HEK293 (cell line): ENCODE results near the gene CXXC5.

Experiments
- CTCF ChIA-PET: fragments of 350-600 bp; formaldehyde crosslinking; extraction: SDS; loops from one replicate; lab custom pipeline; 2021; ENCODE audit warnings: antibody characterized with exemption; lab: Yijun Ruan, JAX
- POLR2A ChIA-PET: fragments of 300-600 bp; formaldehyde crosslinking; extraction: SDS; loops from one replicate; lab custom pipeline; 2020; ENCODE audit warnings: antibody characterized with exemption, inconsistent platforms; lab: Yijun Ruan, JAX
- H3K27ac ChIP-seq: fragments of 200-500 bp; sonication (Bioruptor generic); 2 replicates; pipeline ENCODE4 v1.5.1; 2014; ENCODE audit warnings: low read depth, low read length, control low read depth, inconsistent platforms; ENCODE audit errors: extremely low read depth
- H3K36me3 ChIP-seq, 2 experiments: fragments of 200-500 bp in 1 of 2; sonication (Bioruptor generic) in 1 of 2; 1 replicate in 1 of 2; 2 replicates in 1 of 2; pipeline ENCODE4 v1.5.1; 2014 to 2017; ENCODE audit warnings: inconsistent platforms in 2 of 2, low read length in 2 of 2; ENCODE audit not compliant: control insufficient read depth in 2 of 2, insufficient read depth in 1 of 2
- H3K4me1 ChIP-seq: fragments of 200-500 bp; sonication (Bioruptor generic); 2 replicates; pipeline ENCODE4 v1.5.1; 2014; ENCODE audit warnings: mild to moderate bottlenecking, low read length, inconsistent platforms; ENCODE audit not compliant: control insufficient read depth, insufficient read depth
- H3K4me3 ChIP-seq: 2 replicates; pipeline ENCODE4 v1.5.1; 2011; ENCODE audit warnings: low read depth, mild to moderate bottlenecking, control low read depth, low read length, moderate library complexity
- H3K9me3 ChIP-seq: fragments of 200-500 bp; sonication (Bioruptor generic); 2 replicates; pipeline ENCODE4 v1.5.1; 2014; ENCODE audit warnings: low read depth, low read length, inconsistent platforms; ENCODE audit not compliant: control insufficient read depth, insufficient read depth
- GLI2 ChIP-seq: fragments of 450-650 bp; formaldehyde crosslinking; IDR thresholded peaks from 2 replicates; pipeline ENCODE4; 2017; ENCODE audit warnings: missing biosample characterization, missing genetic modification characterization, low read depth, borderline replicate concordance
- HOXD13 ChIP-seq: sonication (generic); formaldehyde crosslinking; IDR thresholded peaks from 2 replicates; pipeline ENCODE4 v1.8.0; 2022; ENCODE audit warnings: missing genetic modification reagents, borderline replicate concordance
- IKZF3 ChIP-seq: fragments of 450-650 bp; IDR thresholded peaks from 2 replicates; pipeline ENCODE4 v1.5.0; 2018; ENCODE audit warnings: missing biosample characterization, mild to moderate bottlenecking, missing genetic modification characterization, moderate library complexity
- KLF7 ChIP-seq: fragments of 450-650 bp; formaldehyde crosslinking; IDR thresholded peaks from 2 replicates; pipeline ENCODE4 v1.5.1; 2016; ENCODE audit warnings: missing biosample characterization, missing genetic modification characterization, borderline replicate concordance
- KLF9 ChIP-seq: fragments of 450-650 bp; formaldehyde crosslinking; IDR thresholded peaks from 2 replicates; pipeline ENCODE4 v1.5.1; 2016; ENCODE audit warnings: missing biosample characterization, missing genetic modification characterization, low read depth
- MEIS1 ChIP-seq: sonication (generic); formaldehyde crosslinking; IDR thresholded peaks from 2 replicates; pipeline ENCODE4 v1.8.1; 2022; ENCODE audit warnings: missing genetic modification reagents, mild to moderate bottlenecking, borderline replicate concordance
- PRDM1 ChIP-seq: fragments of 450-650 bp; formaldehyde crosslinking; IDR thresholded peaks from 2 replicates; pipeline ENCODE4; 2016; ENCODE audit warnings: missing biosample characterization, missing genetic modification characterization
- YY2 ChIP-seq: fragments of 450-650 bp; formaldehyde crosslinking; IDR thresholded peaks from 2 replicates; pipeline ENCODE4 v1.5.1; 2016; ENCODE audit warnings: missing biosample characterization, missing genetic modification characterization
- ZEB2 ChIP-seq: fragments of 450-650 bp; formaldehyde crosslinking; IDR thresholded peaks from 2 replicates; pipeline ENCODE4 v1.5.1; 2016; ENCODE audit warnings: missing biosample characterization, missing genetic modification characterization
- ZIC2 ChIP-seq: fragments of 450-650 bp; formaldehyde crosslinking; IDR thresholded peaks from 2 replicates; pipeline ENCODE4 v1.5.1; 2016; ENCODE audit warnings: missing biosample characterization, missing genetic modification characterization
- ZNF23 ChIP-seq: fragments of 450-650 bp; formaldehyde crosslinking; IDR thresholded peaks from 2 replicates; pipeline ENCODE4 v1.5.1; 2016; ENCODE audit warnings: missing biosample characterization, missing genetic modification characterization, borderline replicate concordance
- ZNF274 ChIP-seq, 2 experiments: fragments of 200-500 bp in 1 of 2; fragments of 450-650 bp in 1 of 2; sonication (Bioruptor generic) in 1 of 2; formaldehyde crosslinking in 1 of 2; IDR thresholded peaks; 2 replicates each; pipeline versions ENCODE4 v1.5.1 to v1.6.1; 2014 to 2016; ENCODE audit warnings: borderline replicate concordance in 1 of 2, inconsistent platforms in 1 of 2, low read length in 1 of 2, missing biosample characterization in 1 of 2, missing genetic modification characterization in 1 of 2
- ZNF324 ChIP-seq: fragments of 450-650 bp; formaldehyde crosslinking; IDR thresholded peaks from 2 replicates; pipeline ENCODE4 v1.5.1; 2016; ENCODE audit warnings: missing biosample characterization, missing genetic modification characterization
- ZNF426 ChIP-seq: fragments of 450-650 bp; formaldehyde crosslinking; IDR thresholded peaks from 2 replicates; pipeline ENCODE4 v1.5.1; 2017; ENCODE audit warnings: missing biosample characterization, missing genetic modification characterization, mild to moderate bottlenecking, inconsistent platforms, moderate library complexity
- ZNF510 ChIP-seq: fragments of 450-650 bp; formaldehyde crosslinking; IDR thresholded peaks from 2 replicates; pipeline ENCODE4 v1.5.1; 2018; ENCODE audit warnings: mild to moderate bottlenecking, missing genetic modification characterization, missing biosample characterization; ENCODE audit not compliant: insufficient replicate concordance
- ZNF544 ChIP-seq: fragments of 450-650 bp; formaldehyde crosslinking; IDR thresholded peaks from 2 replicates; pipeline ENCODE4 v1.5.0; 2017; ENCODE audit warnings: missing biosample characterization, missing genetic modification characterization
- ZNF585B ChIP-seq: fragments of 450-650 bp; formaldehyde crosslinking; IDR thresholded peaks from 2 replicates; pipeline ENCODE4 v1.5.1; 2016; ENCODE audit warnings: missing biosample characterization, missing genetic modification characterization
- ZNF600 ChIP-seq: fragments of 450-650 bp; formaldehyde crosslinking; IDR thresholded peaks from 2 replicates; pipeline ENCODE4 v1.5.1; 2016; ENCODE audit warnings: missing biosample characterization, missing genetic modification characterization
- ZNF621 ChIP-seq: fragments of 450-650 bp; formaldehyde crosslinking; IDR thresholded peaks from 2 replicates; pipeline ENCODE4 v1.5.1; 2017; ENCODE audit warnings: missing biosample characterization, missing genetic modification characterization
- ZNF843 ChIP-seq: fragments of 450-650 bp; formaldehyde crosslinking; IDR thresholded peaks from 2 replicates; pipeline ENCODE4 v1.5.1; 2016; ENCODE audit warnings: missing biosample characterization, missing genetic modification characterization
- TF ChIP-seq, protein P1 (sequence below): fragments of 450-650 bp; formaldehyde crosslinking; IDR thresholded peaks from 2 replicates; pipeline ENCODE4 v1.5.1; 2016; ENCODE audit warnings: missing biosample characterization, missing genetic modification characterization
- TF ChIP-seq, protein P2 (sequence below): fragments of 450-650 bp; formaldehyde crosslinking; IDR thresholded peaks from 2 replicates; pipeline ENCODE4 v1.5.1; 2016; ENCODE audit warnings: missing biosample characterization, missing genetic modification characterization

Gene CXXC5

DNA sequence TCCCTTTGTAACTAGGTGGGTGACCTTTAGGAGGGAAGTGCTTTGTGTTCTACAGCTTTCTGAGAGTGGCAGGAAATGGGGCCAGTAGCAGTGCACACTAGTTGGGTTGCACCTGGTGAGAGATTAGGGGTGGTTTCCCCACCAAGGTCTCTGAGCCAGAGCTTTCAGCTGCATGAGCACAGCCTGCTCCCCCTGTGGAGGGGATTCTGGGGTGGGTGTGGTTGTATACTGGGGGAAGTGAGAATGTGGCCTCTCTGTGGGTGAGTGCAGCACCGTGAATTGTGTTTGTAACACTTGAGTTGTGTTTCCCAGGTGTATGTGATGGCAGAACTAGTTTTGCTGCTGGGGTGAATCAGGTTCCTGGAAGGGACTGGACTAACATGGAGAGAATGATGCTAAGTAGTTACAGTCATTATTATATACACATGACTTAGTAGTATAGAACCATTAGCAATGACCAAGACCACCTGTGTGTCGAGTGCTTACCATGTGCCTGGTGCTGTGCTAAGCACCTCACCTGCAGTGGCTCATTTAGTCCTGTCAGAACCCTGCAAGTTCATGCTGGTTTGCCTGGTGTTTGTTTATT is 11.8 kb upstream of the CXXC5 start:
- ChIA-PET POLR2A (interaction anchor here (0.5 to 7.2 kb wide), 4 partner anchors 12 to 472 kb away, joined by 3 to 96 read pairs (median 3); partner anchors contain the start of gene CXXC5), CTCF (interaction anchor here (0.6 to 14.2 kb wide), 21 partner anchors 9 to 332 kb away, joined by 3 to 269 read pairs (median 8); partner anchors contain the start of gene CXXC5)
- Histone ChIP-seq H3K36me3 (peaks cover 0 to 16% of the 10 kb centered on the region in 2 experiments; a peak in 1 of 3 replicates), H3K4me1 (peaks cover 2% of the 10 kb centered on the region; the same call in 1 of the 2 replicates), H3K9me3 (no peaks in the 10 kb centered on the region), H3K27ac (no peak overlapping the region), H3K4me3 (no peak overlapping the region)
- TF ChIP-seq ZIC2 (tag by site-specific recombination): peak; percentile 24; the same call in 1 of the 2 replicates
- no peak for TF ChIP-seq GLI2 (tag by site-specific recombination)

DNA sequence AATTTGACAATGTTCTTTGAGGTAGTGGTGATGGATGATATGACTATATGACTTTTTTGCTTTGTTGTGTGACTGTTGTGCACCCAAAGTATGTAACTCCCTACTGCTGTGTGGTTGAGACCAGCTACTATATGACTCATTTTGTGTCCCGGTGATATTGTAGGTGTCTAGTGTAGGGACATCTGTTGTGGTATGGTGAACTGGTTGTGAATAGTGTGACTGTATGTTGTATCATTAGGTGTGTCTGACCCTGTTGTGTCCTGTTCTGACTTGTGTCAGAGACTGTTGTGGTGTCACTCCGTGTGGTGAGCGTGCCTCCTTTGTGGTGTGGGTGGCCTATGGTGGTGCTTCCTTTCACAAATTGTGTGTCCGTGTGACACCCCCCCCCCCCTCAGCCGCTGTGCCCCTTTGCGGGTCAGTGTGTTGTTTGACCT is 11.2 kb upstream of the CXXC5 start:
- TF ChIP-seq, protein P1, sequence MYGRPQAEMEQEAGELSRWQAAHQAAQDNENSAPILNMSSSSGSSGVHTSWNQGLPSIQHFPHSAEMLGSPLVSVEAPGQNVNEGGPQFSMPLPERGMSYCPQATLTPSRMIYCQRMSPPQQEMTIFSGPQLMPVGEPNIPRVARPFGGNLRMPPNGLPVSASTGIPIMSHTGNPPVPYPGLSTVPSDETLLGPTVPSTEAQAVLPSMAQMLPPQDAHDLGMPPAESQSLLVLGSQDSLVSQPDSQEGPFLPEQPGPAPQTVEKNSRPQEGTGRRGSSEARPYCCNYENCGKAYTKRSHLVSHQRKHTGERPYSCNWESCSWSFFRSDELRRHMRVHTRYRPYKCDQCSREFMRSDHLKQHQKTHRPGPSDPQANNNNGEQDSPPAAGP (tag by site-specific recombination): no peak
- TF ChIP-seq ZNF23 (tag by site-specific recombination): no peak
- TF ChIP-seq YY2: no peak
- no peak for TF ChIP-seq ZNF585B (tag by site-specific recombination)
- TF ChIP-seq ZNF426 (tag by site-specific recombination): no peak
- no peak for TF ChIP-seq IKZF3
- no peak for TF ChIP-seq ZNF324 (tag by site-specific recombination)
- no peak for TF ChIP-seq HOXD13 (CRISPR knock-in tag)
- no peak for TF ChIP-seq KLF7 (tag by site-specific recombination)
- TF ChIP-seq ZEB2 (tag by site-specific recombination): no peak
- peak; percentile 4; the same call in 1 of the 2 replicates for TF ChIP-seq ZIC2 (tag by site-specific recombination)
- TF ChIP-seq ZNF600 (tag by site-specific recombination): peak; percentile 86
- no peak for TF ChIP-seq ZNF274 (IDR thresholded peaks at IDR 0.05; ENCODE audit: low read length)
- no peak for TF ChIP-seq ZNF274 (tag by site-specific recombination; IDR thresholded peaks at IDR 0.05; ENCODE audit: borderline replicate concordance)
- TF ChIP-seq ZNF544 (tag by site-specific recombination): no peak
- TF ChIP-seq ZNF843 (tag by site-specific recombination): no peak
- no peak for TF ChIP-seq ZNF510 (tag by site-specific recombination)
- TF ChIP-seq MEIS1 (CRISPR knock-in tag): no peak
- no peak for TF ChIP-seq ZNF621 (tag by site-specific recombination)
- TF ChIP-seq PRDM1 (tag by site-specific recombination): no peak
- no peak for TF ChIP-seq KLF9 (tag by site-specific recombination)
- TF ChIP-seq, protein P2, sequence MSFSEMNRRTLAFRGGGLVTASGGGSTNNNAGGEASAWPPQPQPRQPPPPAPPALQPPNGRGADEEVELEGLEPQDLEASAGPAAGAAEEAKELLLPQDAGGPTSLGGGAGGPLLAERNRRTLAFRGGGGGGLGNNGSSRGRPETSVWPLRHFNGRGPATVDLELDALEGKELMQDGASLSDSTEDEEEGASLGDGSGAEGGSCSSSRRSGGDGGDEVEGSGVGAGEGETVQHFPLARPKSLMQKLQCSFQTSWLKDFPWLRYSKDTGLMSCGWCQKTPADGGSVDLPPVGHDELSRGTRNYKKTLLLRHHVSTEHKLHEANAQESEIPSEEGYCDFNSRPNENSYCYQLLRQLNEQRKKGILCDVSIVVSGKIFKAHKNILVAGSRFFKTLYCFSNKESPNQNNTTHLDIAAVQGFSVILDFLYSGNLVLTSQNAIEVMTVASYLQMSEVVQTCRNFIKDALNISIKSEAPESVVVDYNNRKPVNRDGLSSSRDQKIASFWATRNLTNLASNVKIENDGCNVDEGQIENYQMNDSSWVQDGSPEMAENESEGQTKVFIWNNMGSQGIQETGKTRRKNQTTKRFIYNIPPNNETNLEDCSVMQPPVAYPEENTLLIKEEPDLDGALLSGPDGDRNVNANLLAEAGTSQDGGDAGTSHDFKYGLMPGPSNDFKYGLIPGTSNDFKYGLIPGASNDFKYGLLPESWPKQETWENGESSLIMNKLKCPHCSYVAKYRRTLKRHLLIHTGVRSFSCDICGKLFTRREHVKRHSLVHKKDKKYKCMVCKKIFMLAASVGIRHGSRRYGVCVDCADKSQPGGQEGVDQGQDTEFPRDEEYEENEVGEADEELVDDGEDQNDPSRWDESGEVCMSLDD (tag by site-specific recombination): peak; percentile 29; the same call in 1 of the 2 replicates
- CTCF ChIA-PET: interaction anchor here (0.6 to 14.2 kb wide), 17 partner anchors 9 to 997 kb away, joined by 3 to 269 read pairs (median 7); partner anchors contain the start of gene CXXC5
- Histone ChIP-seq H3K36me3 (peaks cover 0 to 10% of the 10 kb centered on the region in 2 experiments; a peak in 1 of 3 replicates), H3K4me1 (peaks cover 2% of the 10 kb centered on the region; the same call in 1 of the 2 replicates), H3K4me3 (peak overlapping the region; percentile 40), H3K9me3 (no peaks in the 10 kb centered on the region), H3K27ac (no peak overlapping the region)
- POLR2A ChIA-PET: interaction anchor here (0.6 to 7.2 kb wide), 3 partner anchors 12 to 109 kb away, joined by 3 to 96 read pairs (median 3); partner anchors contain the start of gene CXXC5
